Keratinocyte (primary cell): ENCODE measurements around the gene ILDR1. TPM values are rescaled to one million over a fixed set of nuclear protein-coding genes. Genes with fewer than 3 reads are reported as not detected.

Experiments
- DNase-seq: peaks from one replicate; pipeline ENCODE4 v3.0.0-alpha.2; 2011; ENCODE audit warnings: low read depth, missing footprints, low spot score
- FAIRE-seq: peaks from 2 replicates; lab custom pipeline; 2011; peaks lifted over from hg19 to GRCh38; lab: Jason Lieb, UNC
- H2AFZ ChIP-seq: 2 replicates; pipeline ENCODE4 v1.6.0; 2012; ENCODE audit warnings: low read length, control low read depth, inconsistent platforms; ENCODE audit not compliant: control insufficient read depth
- H3K27ac ChIP-seq: 2 replicates; pipeline ENCODE4 v1.5.1; 2011; ENCODE audit warnings: low read length; ENCODE audit not compliant: control insufficient read depth, insufficient read depth
- H3K27me3 ChIP-seq: 3 replicates; pipeline ENCODE4 v1.6.0; 2011; ENCODE audit warnings: low read length; ENCODE audit not compliant: control insufficient read depth, insufficient read depth; ENCODE audit errors: extremely low read depth
- H3K36me3 ChIP-seq, 2 experiments: 2 replicates in 1 of 2; 3 replicates in 1 of 2; pipeline ENCODE4 v1.5.1; 2011; ENCODE audit warnings: low read length in 2 of 2, mild to moderate bottlenecking in 1 of 2; ENCODE audit not compliant: control insufficient read depth in 2 of 2, insufficient read depth in 2 of 2; ENCODE audit errors: extremely low read depth in 1 of 2
- H3K4me1 ChIP-seq: 3 replicates; pipeline ENCODE4 v1.5.1; 2011; ENCODE audit warnings: low read length; ENCODE audit not compliant: control insufficient read depth, insufficient read depth; ENCODE audit errors: extremely low read depth
- H3K4me2 ChIP-seq: 3 replicates; pipeline ENCODE4 v1.6.0; 2011; ENCODE audit warnings: low read depth, low read length; ENCODE audit not compliant: control insufficient read depth, insufficient read depth; ENCODE audit errors: extremely low read depth
- H3K4me3 ChIP-seq, 3 experiments: fragments of 200-600 bp in 1 of 3; sonication (generic) in 1 of 3; 2 replicates in 2 of 3; 3 replicates in 1 of 3; pipeline ENCODE4 v1.5.1; 2011 to 2016; ENCODE audit warnings: low read length in 3 of 3, mild to moderate bottlenecking in 3 of 3, control low read depth in 2 of 3, inconsistent platforms in 1 of 3, low read depth in 1 of 3, mixed read lengths in 1 of 3, mixed run types in 1 of 3, moderate library complexity in 1 of 3; ENCODE audit not compliant: control insufficient read depth in 2 of 3, insufficient read depth in 2 of 3; ENCODE audit errors: extremely low read depth in 1 of 3
- H3K79me2 ChIP-seq: 2 replicates; pipeline ENCODE4 v1.6.0; 2012; ENCODE audit warnings: low read length; ENCODE audit not compliant: control insufficient read depth, insufficient read depth
- H3K9ac ChIP-seq: 3 replicates; pipeline ENCODE4 v1.6.0; 2011; ENCODE audit warnings: low read length; ENCODE audit not compliant: control insufficient read depth, insufficient read depth; ENCODE audit errors: extremely low read depth
- H3K9me1 ChIP-seq: 3 replicates; pipeline ENCODE4 v1.6.0; 2011; ENCODE audit warnings: low read length; ENCODE audit not compliant: control insufficient read depth, insufficient read depth; ENCODE audit errors: extremely low read depth
- H3K9me3 ChIP-seq: 2 replicates; pipeline ENCODE4 v1.5.1; 2012; ENCODE audit warnings: low read depth, low read length; ENCODE audit not compliant: control insufficient read depth
- H4K20me1 ChIP-seq: 3 replicates; pipeline ENCODE4 v1.6.0; 2011; ENCODE audit warnings: low read length; ENCODE audit not compliant: control insufficient read depth, insufficient read depth; ENCODE audit errors: extremely low read depth
- EZH2 ChIP-seq: IDR thresholded peaks from one replicate; pipeline ENCODE4 v1.6.1; 2012; ENCODE audit warnings: inconsistent platforms, mild to moderate bottlenecking, low read length, moderate library complexity
- dilution Hi-C: fragments of 300-500 bp; cut with MboI; formaldehyde crosslinking; loops from one replicate; pipeline ENCODE4 v1.7.0; 2020; ENCODE audit warnings: low sequenced_read_pairs; ENCODE audit not compliant: extremely low pct_ligation_motif_present
- polyA plus RNA-seq, 5 experiments: library from polyadenylated mRNA; depleted of rRNA in 3 of 5; stranded (reverse) in 3 of 5; stranded (forward) in 1 of 5; unstranded in 1 of 5; fragments of >200 nt; gene quantifications; 1 replicate in 1 of 5; 2 replicates in 3 of 5; 3 replicates in 1 of 5; pipeline versions ENCODE4 v1.2.1 to v1.2.3, GENCODE V29; 2011 to 2012; ENCODE audit warnings: missing spikeins in 2 of 5, low read depth in 1 of 5, low replicate concordance in 1 of 5
- TF ChIP-seq, protein P1 (sequence below), 3 experiments: IDR thresholded peaks in 1 of 3; conservative IDR thresholded peaks in 1 of 3; optimal IDR thresholded peaks in 1 of 3; 2 replicates in 2 of 3; 3 replicates in 1 of 3; pipeline versions ENCODE3 to v1.5.1; 2011; ENCODE audit warnings: low read length in 3 of 3, mild to moderate bottlenecking in 3 of 3, moderate library complexity in 2 of 3, control low read depth in 1 of 3, inconsistent platforms in 1 of 3; ENCODE audit not compliant: insufficient read depth in 2 of 3; ENCODE audit errors: extremely low read depth in 1 of 3

ILDR1 gene
- polyA plus RNA-seq, 1 donor (not counting 4 experiments of a cell fraction or from before 2014, with no cell fraction given) = 0.09 TPM

DNA sequence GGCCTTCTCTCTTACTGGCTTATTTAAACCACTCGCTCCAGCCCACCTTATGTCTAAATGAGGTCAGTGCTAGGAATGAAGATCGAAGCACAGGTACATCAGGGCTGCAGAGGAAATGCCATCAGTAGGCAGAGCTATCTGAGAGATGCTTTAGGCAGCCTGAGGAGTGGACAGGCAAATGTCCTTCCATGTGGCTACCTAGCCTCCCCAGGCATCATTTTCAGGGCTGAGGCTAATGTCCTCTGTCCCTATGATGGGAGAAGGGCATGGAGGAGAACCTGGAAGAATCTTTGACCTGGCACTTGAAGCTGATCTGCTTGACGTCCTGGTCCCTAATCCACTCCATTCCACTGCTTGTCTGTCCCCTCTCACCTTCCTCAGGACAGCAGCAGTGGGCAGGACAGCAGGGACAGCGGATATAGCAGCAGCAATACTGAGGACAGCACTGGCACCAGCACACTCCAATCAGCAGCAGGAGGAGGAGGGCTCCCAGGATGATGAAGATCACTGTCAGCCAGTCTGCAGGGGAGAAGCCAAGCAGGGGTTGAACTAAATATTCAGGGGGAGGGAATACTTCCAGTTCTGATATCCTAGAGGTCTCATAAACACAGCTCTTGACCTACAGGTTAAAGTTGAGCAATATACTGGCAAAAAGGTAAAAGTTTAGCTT lies 21.0 kb downstream of the ILDR1 start:
- H3K27me3 ChIP-seq = no peaks in the 10 kb centered on the region
- H3K36me3 ChIP-seq = no peaks in the 10 kb centered on the region
- no peak for FAIRE-seq
- no peaks in the 10 kb centered on the region for H3K79me2 ChIP-seq
- dilution Hi-C loops = no loop called here
- no peak overlapping the region for H3K27ac ChIP-seq
- no peak overlapping the region for H3K4me3 ChIP-seq
- H3K9ac ChIP-seq = no peak overlapping the region
- no peak overlapping the region for H2AFZ ChIP-seq
- no peaks in the 10 kb centered on the region for H3K9me3 ChIP-seq
- H3K4me1 ChIP-seq = peaks cover 25% of the 10 kb centered on the region
- no peaks in the 10 kb centered on the region for H4K20me1 ChIP-seq
- H3K4me2 ChIP-seq = no peak overlapping the region
- DNase-seq = no peak
- H3K9me1 ChIP-seq = no peaks in the 10 kb centered on the region
- TF ChIP-seq EZH2 = no peak
- TF ChIP-seq, protein P1, sequence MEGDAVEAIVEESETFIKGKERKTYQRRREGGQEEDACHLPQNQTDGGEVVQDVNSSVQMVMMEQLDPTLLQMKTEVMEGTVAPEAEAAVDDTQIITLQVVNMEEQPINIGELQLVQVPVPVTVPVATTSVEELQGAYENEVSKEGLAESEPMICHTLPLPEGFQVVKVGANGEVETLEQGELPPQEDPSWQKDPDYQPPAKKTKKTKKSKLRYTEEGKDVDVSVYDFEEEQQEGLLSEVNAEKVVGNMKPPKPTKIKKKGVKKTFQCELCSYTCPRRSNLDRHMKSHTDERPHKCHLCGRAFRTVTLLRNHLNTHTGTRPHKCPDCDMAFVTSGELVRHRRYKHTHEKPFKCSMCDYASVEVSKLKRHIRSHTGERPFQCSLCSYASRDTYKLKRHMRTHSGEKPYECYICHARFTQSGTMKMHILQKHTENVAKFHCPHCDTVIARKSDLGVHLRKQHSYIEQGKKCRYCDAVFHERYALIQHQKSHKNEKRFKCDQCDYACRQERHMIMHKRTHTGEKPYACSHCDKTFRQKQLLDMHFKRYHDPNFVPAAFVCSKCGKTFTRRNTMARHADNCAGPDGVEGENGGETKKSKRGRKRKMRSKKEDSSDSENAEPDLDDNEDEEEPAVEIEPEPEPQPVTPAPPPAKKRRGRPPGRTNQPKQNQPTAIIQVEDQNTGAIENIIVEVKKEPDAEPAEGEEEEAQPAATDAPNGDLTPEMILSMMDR (optimal IDR thresholded peaks at IDR 0.05 in 1 of 3, IDR thresholded peaks at IDR 0.05 in 1 of 3, conservative IDR thresholded peaks at IDR 0.05 in 1 of 3; ENCODE audit: extremely low read depth in 1 of 3, insufficient read depth in 2 of 3, low read length in 3 of 3) = no peak

DNA sequence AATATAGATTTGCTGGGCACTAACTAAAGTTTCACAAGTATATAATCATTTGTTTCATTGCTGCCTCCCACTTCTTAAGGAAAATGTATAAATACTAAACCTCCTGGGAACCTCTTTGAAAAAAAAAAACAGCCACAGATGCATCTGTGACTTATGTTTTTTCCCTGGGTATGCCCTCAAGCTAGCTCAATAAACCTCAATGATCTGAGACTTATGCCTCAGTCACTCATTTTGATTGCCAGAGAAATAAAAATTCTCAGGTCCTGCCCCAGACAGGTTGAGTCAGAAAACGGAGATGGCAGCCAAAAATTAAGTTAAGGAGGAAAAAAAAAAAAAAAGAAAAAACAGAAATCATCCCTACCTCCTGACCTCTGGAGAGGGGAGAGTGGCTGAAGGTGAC lies 22.1 kb downstream of the ILDR1 start:
- Histone ChIP-seq H3K4me2 (no peak overlapping the region), H3K9me3 (no peaks in the 10 kb centered on the region), H3K36me3 (no peaks in the 10 kb centered on the region), H3K27me3 (no peaks in the 10 kb centered on the region), H3K27ac (no peak overlapping the region), H2AFZ (no peak overlapping the region), H3K79me2 (no peaks in the 10 kb centered on the region), H3K9me1 (no peaks in the 10 kb centered on the region), H3K4me1 (peaks cover 36% of the 10 kb centered on the region), H3K4me3 (no peak overlapping the region), H4K20me1 (no peaks in the 10 kb centered on the region), H3K9ac (no peak overlapping the region)
- FAIRE-seq (no peak), DNase-seq (no peak)
- dilution Hi-C loops = no loop called here
- TF ChIP-seq EZH2 = no peak
- TF ChIP-seq, protein P1 (optimal IDR thresholded peaks at IDR 0.05 in 1 of 3, IDR thresholded peaks at IDR 0.05 in 1 of 3, conservative IDR thresholded peaks at IDR 0.05 in 1 of 3; ENCODE audit: extremely low read depth in 1 of 3, insufficient read depth in 2 of 3, low read length in 3 of 3) = no peak
